HCT116 (cell line): Measurements from ENCODE around the gene ADORA1. TPM values are rescaled to one million over a fixed set of nuclear protein-coding genes. Genes with fewer than 3 reads are reported as not detected.

Experiments used
- ATAC-seq: fragments of 200-7000 bp; cut with Tn5 transposase; 2 replicates; pipeline ENCODE4 v1.9.1; 2020; ENCODE audit warnings: mild to moderate bottlenecking, moderate library complexity
- BruUV-seq: library from RNA; stranded (reverse); fragments of 400-500 nt; replicated peaks from 2 replicates; lab custom pipeline; 2021; lab: Mats Ljungman, UMichigan
- CTCF ChIA-PET: fragments of 300-600 bp; sonication (Branson Sonifier 250); formaldehyde crosslinking; loops from one replicate; lab custom pipeline; 2021; ENCODE audit warnings: antibody characterized with exemption; lab: Charles Lee
- POLR2A ChIA-PET: fragments of 300-600, 350-600 bp; sonication (Branson Sonifier 250); formaldehyde crosslinking; loops from one replicate; lab custom pipeline; 2021; ENCODE audit warnings: antibody characterized with exemption; lab: Charles Lee
- RAD21 ChIA-PET, 2 experiments: fragments of 300-600 bp; sonication (Branson Sonifier 250); formaldehyde crosslinking; loops; one replicate each; lab custom pipeline; 2023; ENCODE audit warnings: low total read pairs in 2 of 2; ENCODE audit not compliant: uncharacterized antibody in 2 of 2, unreplicated experiment in 2 of 2, low non-redundant PET in 1 of 2; lab: Charles Lee
- DNase-seq: peaks from one replicate; pipeline ENCODE4 v3.0.0-alpha.2; 2010; ENCODE audit warnings: low read depth, low spot score
- H2AFZ ChIP-seq: fragments of 200-600 bp; shearing (Covaris generic), sonication (generic); 2 replicates; pipeline ENCODE4 v1.6.1; 2017; ENCODE audit warnings: low read depth, mixed run types, mixed read lengths, antibody characterized with exemption, low read length; ENCODE audit not compliant: poor library complexity, severe bottlenecking
- H3K27ac ChIP-seq: 2 replicates; pipeline ENCODE4 v1.5.1; 2012; ENCODE audit warnings: low read depth, low read length
- H3K27me3 ChIP-seq: fragments of 200-600 bp; sonication (generic); 2 replicates; pipeline ENCODE4 v1.6.1; 2016; ENCODE audit warnings: mixed run types, low read length, mixed read lengths; ENCODE audit not compliant: insufficient read depth
- H3K36me3 ChIP-seq, 2 experiments: fragments of 200-500 bp in 1 of 2; fragments of 200-600 bp in 1 of 2; sonication (Bioruptor generic) in 1 of 2; sonication (generic) in 1 of 2; 2 replicates each; pipeline versions ENCODE4 v1.5.1 to v1.6.1; 2014 to 2016; ENCODE audit warnings: low read length in 2 of 2, inconsistent platforms in 1 of 2, mixed read lengths in 1 of 2, mixed run types in 1 of 2; ENCODE audit not compliant: insufficient read depth in 2 of 2, control insufficient read depth in 1 of 2
- H3K4me1 ChIP-seq, 2 experiments: fragments of 200-600 bp in 1 of 2; sonication (generic) in 1 of 2; 2 replicates each; pipeline versions ENCODE4 v1.5.1 to v1.6.1; 2012 to 2017; ENCODE audit warnings: low read length in 2 of 2, inconsistent platforms in 1 of 2, mild to moderate bottlenecking in 1 of 2, mixed read lengths in 1 of 2, mixed run types in 1 of 2, moderate library complexity in 1 of 2; ENCODE audit not compliant: insufficient read depth in 2 of 2, control insufficient read depth in 1 of 2
- H3K4me2 ChIP-seq: fragments of 200-600 bp; sonication (generic); 2 replicates; pipeline ENCODE4 v1.6.1; 2017; ENCODE audit warnings: mixed run types, low read length, mixed read lengths
- H3K4me3 ChIP-seq, 2 experiments: fragments of 200-600 bp in 1 of 2; sonication (generic) in 1 of 2; replicated peaks in 1 of 2; 2 replicates each; pipeline ENCODE4 v1.5.1; 2011 to 2016; ENCODE audit warnings: low read length in 2 of 2, control low read depth in 1 of 2, low read depth in 1 of 2, mild to moderate bottlenecking in 1 of 2, mixed read lengths in 1 of 2, mixed run types in 1 of 2
- H3K79me2 ChIP-seq: fragments of 200-600 bp; sonication (generic); 2 replicates; pipeline ENCODE4 v1.6.1; 2017; ENCODE audit warnings: mild to moderate bottlenecking, mixed run types, low read length, moderate library complexity, mixed read lengths; ENCODE audit not compliant: insufficient read depth
- H3K9ac ChIP-seq: fragments of 200-600 bp; sonication (generic); 2 replicates; pipeline ENCODE4 v1.6.1; 2016; ENCODE audit warnings: low read length, mixed read lengths
- H3K9me2 ChIP-seq: fragments of 200-600 bp; sonication (generic), shearing (Covaris generic); 2 replicates; pipeline ENCODE4 v1.6.1; 2017; ENCODE audit warnings: mixed run types, mild to moderate bottlenecking, moderate library complexity; ENCODE audit not compliant: insufficient read depth
- H3K9me3 ChIP-seq, 2 experiments: fragments of 200-500 bp in 1 of 2; fragments of 200-600 bp in 1 of 2; sonication (Bioruptor generic) in 1 of 2; sonication (generic) in 1 of 2; 2 replicates each; pipeline ENCODE4 v1.6.1; 2014 to 2017; ENCODE audit warnings: low read length in 2 of 2, mixed read lengths in 2 of 2, inconsistent platforms in 1 of 2, low read depth in 1 of 2, mild to moderate bottlenecking in 1 of 2, mixed run types in 1 of 2, moderate library complexity in 1 of 2; ENCODE audit not compliant: control insufficient read depth in 1 of 2, insufficient read depth in 1 of 2
- H4K20me1 ChIP-seq: fragments of 200-600 bp; sonication (generic), shearing (Covaris generic); 2 replicates; pipeline ENCODE4 v1.6.1; 2017; ENCODE audit warnings: mixed run types, mild to moderate bottlenecking, moderate library complexity; ENCODE audit not compliant: insufficient read depth
- ATF3 ChIP-seq: IDR thresholded peaks from 2 replicates; pipeline ENCODE4 v1.6.1; 2012
- CBX3 ChIP-seq: IDR thresholded peaks from 2 replicates; pipeline ENCODE4 v1.6.1; 2012; ENCODE audit warnings: low read depth
- CEBPB ChIP-seq: IDR thresholded peaks from 2 replicates; pipeline ENCODE4 v1.6.1; 2012; ENCODE audit warnings: low read depth
- CTCF ChIP-seq, 3 experiments: fragments of 200-600 bp in 1 of 3; sonication (generic) in 1 of 3; IDR thresholded peaks in 2 of 3; conservative IDR thresholded peaks in 1 of 3; 2 replicates each; pipeline ENCODE4 v1.5.1; 2012 to 2017; ENCODE audit warnings: low read depth in 2 of 3, low read length in 2 of 3, antibody characterized with exemption in 1 of 3, borderline replicate concordance in 1 of 3, control low read depth in 1 of 3, mild to moderate bottlenecking in 1 of 3, mixed read lengths in 1 of 3, mixed run types in 1 of 3, moderate library complexity in 1 of 3; ENCODE audit not compliant: insufficient read depth in 1 of 3
- EGR1 ChIP-seq: IDR thresholded peaks from 2 replicates; pipeline ENCODE4 v1.6.1; 2012; ENCODE audit warnings: low read depth
- ELF1 ChIP-seq: IDR thresholded peaks from 2 replicates; pipeline ENCODE4 v1.6.1; 2012; ENCODE audit warnings: low read depth, borderline replicate concordance
- EZH2 ChIP-seq: fragments of 200-600 bp; sonication (generic); IDR thresholded peaks from 2 replicates; pipeline ENCODE4 v1.6.1; 2017; ENCODE audit warnings: antibody characterized with exemption, mixed run types
- EZH2phosphoT487 ChIP-seq: fragments of 200-600 bp; IDR thresholded peaks from 2 replicates; pipeline ENCODE4 v1.6.1; 2018; ENCODE audit warnings: antibody characterized with exemption, borderline replicate concordance
- FOSL1 ChIP-seq: IDR thresholded peaks from 2 replicates; pipeline ENCODE4 v1.6.1; 2012; ENCODE audit warnings: low read depth
- JUND ChIP-seq: IDR thresholded peaks from 2 replicates; pipeline ENCODE4 v1.6.1; 2012
- MAX ChIP-seq: IDR thresholded peaks from 2 replicates; pipeline ENCODE4 v1.6.1; 2012
- POLR2AphosphoS5 ChIP-seq: IDR thresholded peaks from 2 replicates; pipeline ENCODE4 v1.6.1; 2011; ENCODE audit warnings: mild to moderate bottlenecking, low read depth, low read length, moderate library complexity
- RAD21 ChIP-seq: IDR thresholded peaks from 2 replicates; pipeline ENCODE4 v1.6.1; 2012; ENCODE audit warnings: low read depth, mild to moderate bottlenecking
- SIN3A ChIP-seq: IDR thresholded peaks from 2 replicates; pipeline ENCODE4 v1.6.1; 2012; ENCODE audit warnings: low read depth
- SP1 ChIP-seq: IDR thresholded peaks from 2 replicates; pipeline ENCODE4 v1.6.1; 2012; ENCODE audit warnings: low read depth
- SRF ChIP-seq: IDR thresholded peaks from 2 replicates; pipeline ENCODE4 v1.6.1; 2012; ENCODE audit warnings: low read depth
- TCF7L2 ChIP-seq: IDR thresholded peaks from 2 replicates; pipeline ENCODE4 v1.7.0; 2011; ENCODE audit warnings: borderline replicate concordance, inconsistent platforms; ENCODE audit not compliant: insufficient read depth, insufficient read length; ENCODE audit errors: extremely low read depth
- YY1 ChIP-seq: IDR thresholded peaks from 2 replicates; pipeline ENCODE4 v1.6.1; 2011; ENCODE audit warnings: low read length, low read depth, moderate library complexity, mild to moderate bottlenecking; ENCODE audit not compliant: insufficient replicate concordance; ENCODE audit errors: extremely low read depth
- ZBTB33 ChIP-seq: IDR thresholded peaks from 2 replicates; pipeline ENCODE4 v1.6.1; 2011; ENCODE audit warnings: mild to moderate bottlenecking, low read length, moderate library complexity; ENCODE audit not compliant: insufficient replicate concordance; ENCODE audit errors: extremely low read depth
- ZFX ChIP-seq: fragments of 450-650 bp; IDR thresholded peaks from 2 replicates; pipeline ENCODE4 v1.6.1; 2017
- intact Hi-C: fragments of 100-400 bp; cut with micrococcal nuclease; formaldehyde crosslinking; loops from 2 replicates; pipeline ENCODE4 v1.10.0; 2022
- total RNA-seq: library from RNA; stranded (reverse); gene quantifications from one replicate; pipeline ENCODE4 v1.2.1, GENCODE V29; 2021; ENCODE audit not compliant: unreplicated experiment

The ADORA1 gene
- total RNA-seq, 1 experiment from 2014 or later = 2.8 TPM

- no peaks in the 10 kb centered on the region for H3K79me2 ChIP-seq
- H2AFZ ChIP-seq = no peak overlapping the region
- ChIA-PET CTCF (interaction anchor here (0.8 to 1.5 kb wide), 2 partner anchors 82 to 145 kb away, joined by 3 read pairs; no protein-coding TSS in a partner anchor), POLR2A (no interaction called here), RAD21 (no interaction called here)
- no peaks in the 10 kb centered on the region for H4K20me1 ChIP-seq
- peaks cover 7% of the 10 kb centered on the region; the same call in 1 of the 2 replicates for H3K27me3 ChIP-seq
- DNase-seq (no peak), ATAC-seq (no peak)
- no peak overlapping the region for H3K4me2 ChIP-seq
- H3K9ac ChIP-seq = no peak overlapping the region
- no peaks in the 10 kb centered on the region for H3K9me2 ChIP-seq
- no peak overlapping the region for H3K27ac ChIP-seq
- peaks cover 13 to 38% of the 10 kb centered on the region in 2 experiments; a peak in 3 of 4 replicates for H3K4me1 ChIP-seq
- H3K4me3 ChIP-seq = no peak overlapping the region
- intact Hi-C loops = no loop called here
- H3K36me3 ChIP-seq = no peaks in the 10 kb centered on the region
- H3K9me3 ChIP-seq = no peaks in the 10 kb centered on the region
- TF ChIP-seq ELF1 (no peak), SP1 (no peak), SRF (no peak), CTCF (IDR thresholded peaks at IDR 0.05 in 2 of 3, conservative IDR thresholded peaks at IDR 0.05 in 1 of 3; ENCODE audit: borderline replicate concordance in 1 of 3, insufficient read depth in 1 of 3, low read depth in 2 of 3, low read length in 2 of 3) (no peak), ATF3 (no peak), ZFX (no peak), EZH2 (no peak), SIN3A (no peak), JUND (no peak), MAX (no peak), CEBPB (no peak), TCF7L2 (no peak), RAD21 (no peak), POLR2AphosphoS5 (no peak), EZH2phosphoT487 (no peak), ZBTB33 (no peak), EGR1 (no peak), YY1 (no peak), FOSL1 (no peak), CBX3 (no peak)
- BruUV-seq = no TSS peak
Measured at GRCh38 chr1:203122159-203122558, 5.4 kb upstream of the ADORA1 start.
